Central memory CD4-positive, alpha-beta T cell (primary cell): ENCODE data around the gene NFKBIE.

Experiments
- DNase-seq: peaks from one replicate; pipeline ENCODE4 v3.0.0; 2022

NFKBIE gene

DNA sequence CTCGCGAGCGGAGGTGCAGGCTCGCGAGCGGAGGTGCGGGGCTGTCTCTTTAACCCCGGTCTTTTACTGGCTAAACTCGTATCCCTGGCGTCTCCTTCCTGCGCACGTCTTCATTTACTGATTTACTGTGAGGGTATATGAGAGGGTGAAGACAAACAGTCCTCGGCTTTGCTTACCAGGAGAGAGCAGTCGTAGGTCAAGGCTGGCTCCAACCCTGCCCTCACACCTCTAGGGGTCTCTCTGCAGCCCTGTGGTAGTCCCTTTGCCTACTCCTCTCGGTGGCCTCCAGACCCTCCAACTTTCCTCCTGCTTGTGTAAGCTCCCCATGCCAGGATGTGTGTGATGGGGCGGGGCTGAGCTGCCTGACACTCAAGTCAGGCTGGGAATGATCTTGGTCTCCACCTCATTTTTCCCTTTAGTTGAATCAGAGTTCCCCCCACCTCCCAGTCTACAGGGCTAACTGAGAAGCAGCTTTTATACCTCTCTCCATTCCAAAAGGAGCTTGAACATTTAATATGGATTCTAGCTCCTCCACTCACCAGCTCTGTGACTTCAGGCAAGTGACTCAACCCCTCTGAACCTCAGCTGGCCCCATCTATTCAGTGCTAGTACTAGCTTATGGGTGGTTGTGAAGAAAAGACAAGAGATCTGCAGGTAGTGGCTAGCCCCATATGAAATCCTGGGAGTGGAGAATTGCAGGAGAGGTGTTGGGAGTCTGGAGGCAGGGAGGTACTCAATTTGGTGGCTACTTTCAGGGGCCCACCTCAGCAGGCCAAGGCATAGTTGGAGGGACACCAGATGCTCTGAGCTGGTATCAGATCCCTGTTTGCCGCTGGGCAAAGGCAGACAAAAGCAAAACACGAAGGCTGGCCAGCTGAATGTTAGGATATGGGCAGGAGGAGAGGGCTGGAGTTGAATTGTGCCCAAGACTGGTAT, 41.1 kb downstream of the NFKBIE start:
- no peak for DNase-seq

DNA sequence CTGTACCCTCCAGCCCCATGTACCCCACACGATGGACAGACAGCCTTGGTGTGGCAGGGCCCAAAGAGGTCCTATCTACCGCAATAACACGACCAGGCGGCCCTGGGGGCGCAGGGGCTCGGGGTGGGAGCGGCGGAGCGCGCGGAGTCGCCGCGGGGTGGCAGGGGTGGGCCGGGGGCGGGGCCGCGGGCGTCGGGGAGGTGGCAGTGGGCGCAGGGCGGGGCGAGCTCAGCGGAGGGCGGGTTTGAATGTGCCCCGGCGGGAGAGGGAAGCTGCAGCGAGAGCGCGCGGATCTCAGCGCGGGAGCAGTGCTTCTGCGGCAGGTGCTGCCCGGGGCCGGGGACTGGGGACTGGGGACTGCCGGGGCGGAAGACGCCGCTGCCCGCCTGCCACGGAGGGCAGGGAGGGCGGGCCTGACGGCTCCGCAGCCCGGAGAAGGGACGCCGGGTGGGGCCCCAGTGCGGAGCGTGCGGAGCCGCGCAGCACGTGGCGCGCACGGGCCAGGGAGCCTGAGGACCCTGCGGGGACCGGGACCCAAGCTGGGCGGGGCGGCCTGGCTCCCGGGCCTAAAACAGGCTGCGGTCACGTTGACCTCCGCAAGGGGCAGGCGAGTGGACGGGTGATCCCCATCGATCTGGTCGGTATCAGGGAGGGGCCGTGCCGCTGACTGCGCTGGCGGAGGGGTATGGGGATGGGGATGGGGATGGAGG, 41.9 kb downstream of the NFKBIE start, which contains the start of gene SLC29A1:
SLC29A1 (plus strand) TSS at position 277 of the 710 bp plus-strand sequence. CDS start 3,719 bp downstream, outside the sequence.
- peak; percentile 70 for DNase-seq

DNA sequence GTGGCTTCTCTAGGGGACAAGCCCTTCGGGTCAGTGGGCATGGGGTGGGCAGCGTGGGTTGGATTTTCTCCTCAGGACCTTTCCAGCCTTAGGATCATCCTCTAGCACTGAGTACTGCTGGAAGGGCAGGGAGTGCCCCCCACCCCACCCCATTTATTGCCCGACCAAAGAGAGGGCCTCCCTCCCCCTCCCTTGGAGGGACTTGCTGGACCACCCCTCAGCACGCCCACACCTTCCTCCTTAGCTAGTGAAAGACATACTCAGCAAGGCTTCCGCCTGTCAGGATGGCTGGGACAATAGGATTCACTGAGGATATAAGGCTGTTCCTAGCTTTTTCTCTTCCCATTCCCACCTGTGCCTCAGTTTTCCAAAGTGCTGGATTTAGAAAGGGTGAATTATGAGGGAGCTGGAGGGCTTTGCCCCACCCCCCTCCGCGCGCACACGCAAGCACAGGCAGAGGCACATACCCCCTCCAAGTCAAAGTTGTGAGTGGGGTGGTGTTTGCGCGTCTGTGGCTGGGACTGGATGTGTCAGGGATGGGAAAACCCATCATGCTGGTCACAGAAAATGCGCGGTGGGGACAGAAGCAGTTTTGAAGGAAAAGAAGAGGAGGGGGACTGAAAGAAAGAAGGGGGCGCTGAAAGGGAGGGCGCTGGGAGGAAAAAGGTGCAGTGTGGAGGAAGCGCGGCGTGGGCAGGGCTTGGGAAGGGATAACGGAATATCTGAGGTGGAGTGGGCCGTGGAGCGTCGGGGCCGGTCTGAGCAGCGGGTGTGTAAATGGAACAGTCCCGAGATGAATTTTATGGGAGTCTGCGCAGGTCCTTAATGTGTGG, 42.6 kb downstream of the NFKBIE start:
- DNase-seq, result peak; percentile 11

- DNase-seq, result no peak
Observed at GRCh38 chr6:44221961-44222335, 43.4 kb downstream of the NFKBIE start.

DNA sequence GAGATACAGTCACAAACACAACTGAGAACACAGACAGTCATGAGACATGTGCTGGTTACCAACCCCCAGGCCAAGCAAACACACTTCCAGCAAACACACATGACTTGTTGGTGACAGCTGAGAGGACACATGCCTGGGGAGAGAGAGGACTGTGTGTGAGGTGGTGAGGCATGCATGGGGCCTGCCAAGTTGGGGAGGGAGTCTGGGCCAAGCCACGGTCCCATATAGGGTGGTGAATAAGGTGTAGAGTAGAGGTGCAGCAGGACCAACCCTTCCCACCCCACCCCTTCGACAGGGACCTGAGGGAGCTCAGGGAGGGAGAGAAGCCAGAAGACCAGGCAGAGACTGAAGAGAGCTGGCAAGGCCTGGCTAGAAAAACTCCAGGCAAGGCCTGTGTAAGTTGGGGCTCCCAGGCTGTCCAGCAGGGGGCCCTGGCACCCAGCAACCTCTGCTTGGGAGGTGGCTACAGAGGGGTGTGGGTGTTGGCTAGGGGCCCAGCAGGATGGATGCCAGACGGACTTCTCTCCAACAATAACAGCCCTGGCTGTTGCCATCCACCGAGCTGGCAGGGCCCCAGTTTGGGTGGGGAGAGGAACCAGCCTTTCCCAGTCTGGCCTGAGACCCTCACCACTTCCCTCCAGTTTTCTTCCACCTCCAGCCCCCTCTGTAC, 43.9 kb downstream of the NFKBIE start:
- DNase-seq, result peak; percentile 72

DNA sequence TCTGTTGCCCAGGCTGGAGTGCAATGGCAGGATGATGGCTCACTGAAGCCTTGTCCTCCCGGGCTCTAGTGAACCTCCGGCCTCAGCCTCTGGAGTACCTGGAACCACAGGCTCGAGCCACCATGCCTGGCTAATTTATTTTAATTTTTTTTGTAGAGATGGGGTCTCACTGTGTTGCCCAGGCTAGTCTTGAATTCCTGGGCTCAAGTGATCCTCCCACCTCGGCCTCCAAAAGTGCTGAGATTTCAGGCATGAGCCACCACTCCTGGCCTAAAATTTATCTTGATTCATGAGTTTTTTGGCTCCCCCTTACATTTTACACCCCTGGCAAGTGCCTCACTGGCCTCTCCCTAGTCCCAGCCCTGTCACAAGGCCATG, 44.4 kb downstream of the NFKBIE start:
- no peak for DNase-seq

DNA sequence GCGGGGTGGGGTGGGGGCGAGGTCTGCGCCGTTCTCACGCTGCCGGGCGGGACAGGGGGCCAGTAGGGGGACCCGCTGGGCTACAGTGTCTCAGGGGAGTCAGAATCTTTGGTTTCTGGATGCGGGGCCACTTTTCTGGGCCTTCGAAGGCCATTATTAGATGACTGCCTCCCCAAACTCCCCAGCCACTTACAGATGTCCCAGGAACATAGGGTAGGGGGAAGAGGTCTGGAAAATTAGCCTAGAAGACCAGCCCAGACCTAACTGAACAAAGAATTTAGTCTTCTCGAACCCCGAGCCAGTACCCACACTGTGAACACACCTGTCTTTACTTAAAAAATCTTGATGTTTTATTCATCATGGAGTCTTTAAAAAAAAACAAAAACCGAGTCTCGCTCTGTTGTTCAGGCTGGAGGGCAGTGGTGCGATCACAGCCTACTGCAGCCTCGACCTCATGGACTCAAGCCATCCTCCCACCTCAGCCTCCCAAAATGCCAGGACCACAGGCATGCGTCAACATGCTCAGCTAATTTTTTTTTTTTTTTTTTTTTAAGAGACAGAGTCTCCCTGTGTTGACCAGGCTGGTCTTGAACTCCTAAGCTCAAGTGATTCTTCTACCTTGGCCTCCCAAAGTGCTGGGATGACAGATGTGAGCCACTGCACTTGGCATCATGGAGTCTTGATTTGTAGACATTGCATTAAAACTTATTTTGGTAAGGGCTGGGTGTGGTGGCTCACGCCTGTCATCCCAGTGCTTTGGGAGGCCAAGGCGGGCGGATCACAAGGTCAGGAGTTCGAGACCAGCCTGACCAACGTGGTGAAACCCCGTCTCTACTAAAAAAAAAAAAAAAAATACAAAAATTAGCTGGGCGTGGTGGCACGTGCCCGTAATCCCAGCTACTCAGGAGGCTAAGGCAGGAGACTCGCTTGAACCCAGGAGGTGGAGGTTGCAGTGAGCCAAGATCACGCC, 45.3 kb downstream of the NFKBIE start:
- no peak for DNase-seq

DNA sequence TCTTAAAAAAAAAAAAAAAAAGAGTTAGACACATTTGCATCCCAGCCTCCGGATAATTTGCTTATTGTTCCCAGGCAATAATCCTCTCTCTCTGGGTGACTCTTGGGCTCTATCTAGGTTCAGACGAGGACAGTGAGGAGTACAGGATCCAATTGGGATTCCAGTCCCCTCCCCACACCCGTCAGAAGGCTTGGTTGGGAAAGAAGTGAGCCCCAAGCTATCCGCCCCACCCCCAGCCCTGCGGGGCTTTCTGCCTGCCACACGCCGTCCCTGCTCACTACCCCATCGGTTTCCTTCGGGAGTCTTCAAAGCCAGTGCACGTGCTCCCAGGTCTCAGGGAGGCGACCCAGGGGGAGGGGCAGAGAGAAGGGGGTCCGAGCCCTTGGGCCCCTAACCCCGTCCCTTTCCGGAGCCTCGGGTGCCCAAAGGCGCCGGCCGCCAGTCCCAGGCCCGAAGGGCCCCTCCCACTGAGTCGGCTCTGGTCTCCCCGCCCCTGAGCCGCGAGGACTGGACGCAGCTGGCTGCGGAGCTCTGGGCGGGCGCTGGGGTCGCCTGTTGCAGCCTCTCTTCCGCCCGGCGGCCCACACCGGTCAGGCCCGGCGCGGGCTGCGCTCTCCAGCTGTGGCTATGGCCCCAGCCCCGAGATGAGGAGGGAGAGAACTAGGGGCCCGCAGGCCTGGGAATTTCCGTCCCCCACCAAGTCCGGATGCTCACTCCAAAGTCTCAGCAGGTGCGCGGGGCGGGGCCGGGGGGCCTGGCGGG, 46.1 kb downstream of the NFKBIE start:
- DNase-seq, result no peak

DNA sequence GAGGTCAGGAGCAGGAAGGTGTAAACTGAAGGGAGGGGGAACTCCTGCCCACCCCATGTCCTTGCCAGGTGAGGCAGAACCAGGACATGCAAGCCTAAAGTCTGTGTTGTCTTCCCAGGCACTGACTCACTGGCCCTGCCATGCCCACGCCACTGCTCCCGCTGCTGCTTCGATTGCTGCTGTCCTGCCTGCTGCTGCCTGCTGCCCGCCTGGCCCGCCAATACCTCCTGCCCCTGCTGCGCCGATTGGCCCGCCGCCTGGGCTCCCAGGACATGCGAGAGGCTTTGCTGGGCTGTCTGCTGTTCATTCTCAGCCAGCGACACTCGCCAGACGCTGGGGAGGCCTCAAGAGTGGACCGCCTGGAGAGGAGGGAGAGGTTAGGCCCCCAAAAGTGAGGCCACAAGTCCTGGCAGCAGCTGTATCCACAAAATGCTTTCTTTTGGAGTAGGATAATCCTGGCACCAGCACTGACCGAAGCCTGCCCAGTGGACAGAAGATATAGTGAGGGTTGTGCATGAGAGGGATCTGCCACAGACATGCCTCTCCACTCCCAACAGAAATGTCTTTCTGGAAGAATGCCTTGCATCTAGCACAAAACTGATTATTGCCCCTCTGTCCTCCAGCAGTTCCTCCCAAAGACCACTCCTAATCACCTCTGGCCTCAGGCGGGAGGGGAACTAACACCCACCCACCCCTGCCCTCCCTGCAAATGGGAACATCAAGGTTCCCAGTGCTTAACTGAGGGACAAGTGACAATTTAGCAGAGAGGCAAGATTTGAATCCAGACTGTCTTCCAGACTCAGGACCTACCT, 47.8 kb downstream of the NFKBIE start:
- DNase-seq, result no peak

DNA sequence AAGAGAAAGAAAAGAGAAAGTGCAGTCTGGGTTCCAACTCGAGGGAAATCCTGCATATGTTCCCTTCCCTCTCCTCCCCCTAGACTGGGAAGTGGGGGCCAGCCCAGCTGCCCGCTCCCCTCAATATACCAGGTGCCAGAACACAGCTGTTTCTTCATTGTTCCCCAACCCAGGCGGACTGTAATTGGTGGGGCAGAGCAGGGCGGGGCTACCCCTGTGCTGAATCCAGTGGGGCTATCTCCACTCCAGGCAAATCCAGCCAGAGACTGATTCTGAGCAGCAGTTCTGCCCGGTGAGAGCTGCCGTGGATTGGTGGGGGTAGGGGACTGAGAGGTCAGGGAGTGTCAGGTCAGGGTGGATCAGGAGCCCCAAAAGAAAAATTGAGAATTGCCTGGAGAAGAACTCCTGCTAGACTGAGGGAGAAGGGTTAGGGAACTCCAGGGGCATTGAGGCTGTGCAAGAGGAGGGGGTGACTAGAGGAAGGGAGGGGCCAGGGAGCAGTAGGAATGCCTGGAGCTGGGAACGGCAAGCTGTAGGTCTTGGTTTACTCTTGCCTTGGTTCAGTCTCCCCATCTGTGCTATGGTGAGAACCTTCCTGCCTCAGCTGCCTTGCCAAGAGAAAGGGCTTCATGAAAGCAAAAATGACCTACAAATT, 48.5 kb downstream of the NFKBIE start, which contains the start of gene MYMX:
MYMX (plus strand) TSS at position 250 of the 655 bp plus-strand sequence. CDS start 546 bp downstream, outside the sequence.
- DNase-seq, result no peak

DNA sequence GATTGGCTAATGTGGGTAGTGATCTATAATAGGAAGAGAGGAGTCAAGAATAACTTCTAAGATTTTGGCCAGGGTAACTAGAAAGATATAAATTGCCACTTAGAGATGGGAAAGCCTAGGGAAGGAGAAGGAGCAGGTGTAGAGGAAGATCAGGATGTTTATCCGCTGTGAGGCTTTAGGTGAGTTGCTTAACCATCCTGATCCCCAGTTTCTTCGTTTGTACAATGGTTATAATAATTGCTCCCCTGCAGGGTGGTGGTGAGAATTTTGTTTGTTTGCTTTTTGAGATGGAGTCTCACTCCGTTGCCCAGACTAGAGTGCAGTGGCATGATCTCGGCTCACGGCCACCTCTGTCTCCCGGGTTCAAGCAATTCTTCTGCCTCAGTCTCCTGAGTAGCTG, 51.0 kb downstream of the NFKBIE start:
- DNase-seq, result no peak

DNA sequence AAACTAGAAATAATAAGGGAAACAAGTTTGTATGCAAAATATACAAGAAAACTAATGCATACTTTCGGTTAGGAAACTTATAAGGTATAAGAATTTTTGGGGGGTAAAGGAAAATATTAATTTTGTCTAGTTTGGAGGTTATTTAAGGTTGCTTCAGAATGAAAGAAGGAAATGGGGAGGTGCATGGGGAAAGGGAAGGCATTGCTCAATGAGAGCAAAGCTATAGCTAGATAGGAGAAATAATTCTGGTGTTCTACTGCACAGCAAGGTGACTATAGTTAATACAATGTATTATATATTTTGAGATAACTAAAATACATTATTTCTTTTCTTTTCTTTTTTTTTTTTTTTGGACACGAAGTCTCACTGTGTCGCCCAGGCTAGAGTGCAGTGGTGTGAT, 54.1 kb downstream of the NFKBIE start:
- no peak for DNase-seq
